Activated CD4-positive, alpha-beta memory T cell treated with anti-CD3 and anti-CD28 coated beads for 36 hours (primary cell): ENCODE data around the gene MYO1E. TPM values are rescaled to one million over a fixed set of nuclear protein-coding genes. Genes with fewer than 3 reads are reported as not detected.

Experiments used
- CTCF ChIA-PET: fragments of 350-600 bp; sonication (Branson Sonifier 250); formaldehyde crosslinking; loops from one replicate; lab custom pipeline; 2021; ENCODE audit warnings: antibody characterized with exemption, inconsistent platforms; lab: Charles Lee
- POLR2A ChIA-PET: fragments of 350-600 bp; sonication (Branson Sonifier 250); formaldehyde crosslinking; loops from one replicate; lab custom pipeline; 2021; ENCODE audit warnings: antibody characterized with exemption; lab: Charles Lee
- DNase-seq: peaks from one replicate; pipeline ENCODE4 v3.0.0-alpha.2; 2020
- H3K27ac Mint-ChIP-seq: one replicate; pipeline ENCODE4 v1.8.0; 2021; ENCODE audit warnings: mixed read lengths
- H3K27me3 Mint-ChIP-seq: one replicate; pipeline ENCODE4 v1.8.0; 2021; ENCODE audit warnings: mixed read lengths
- H3K36me3 Mint-ChIP-seq: one replicate; pipeline ENCODE4 v1.8.0; 2021; ENCODE audit warnings: mixed read lengths
- H3K4me1 Mint-ChIP-seq: one replicate; pipeline ENCODE4 v1.8.0; 2021; ENCODE audit warnings: low read depth, mixed read lengths
- H3K4me3 Mint-ChIP-seq: one replicate; pipeline ENCODE4 v1.8.0; 2021; ENCODE audit warnings: mild to moderate bottlenecking, mixed read lengths
- H3K9me3 Mint-ChIP-seq: one replicate; pipeline ENCODE4 v1.8.0; 2021; ENCODE audit warnings: mixed read lengths
- intact Hi-C: fragments of 100-400 bp; cut with micrococcal nuclease; formaldehyde crosslinking; loops from one replicate; pipeline ENCODE4 v1.15.1; 2023
- total RNA-seq, 2 experiments: library from RNA; stranded (reverse); gene quantifications; one replicate each; pipeline ENCODE4 v1.2.3, GENCODE V29; 2021

The MYO1E gene
- total RNA-seq, 2 experiments from 2014 or later = 5.1 to 5.8 TPM

GRCh38 chr15:59327942-59328341 lies 44.7 kb downstream of the MYO1E start:
- H3K9me3 Mint-ChIP-seq = no peaks in the 10 kb centered on the region
- intact Hi-C loops = no loop called here
- POLR2A ChIA-PET = no interaction called here
- no peaks in the 10 kb centered on the region for H3K4me1 Mint-ChIP-seq
- H3K4me3 Mint-ChIP-seq = no peak overlapping the region
- H3K36me3 Mint-ChIP-seq = no peaks in the 10 kb centered on the region
- CTCF ChIA-PET = no interaction called here
- peaks cover 2% of the 10 kb centered on the region for H3K27me3 Mint-ChIP-seq
- no peak for DNase-seq
- no peak overlapping the region for H3K27ac Mint-ChIP-seq

- H3K4me1 Mint-ChIP-seq = peaks cover 4% of the 10 kb centered on the region
- H3K27ac Mint-ChIP-seq = no peak overlapping the region
- no peaks in the 10 kb centered on the region for H3K9me3 Mint-ChIP-seq
- CTCF ChIA-PET = no interaction called here
- intact Hi-C loops = no loop called here
- H3K27me3 Mint-ChIP-seq = peaks cover 2% of the 10 kb centered on the region
- no peak for DNase-seq
- no peak overlapping the region for H3K4me3 Mint-ChIP-seq
- POLR2A ChIA-PET = no interaction called here
- no peaks in the 10 kb centered on the region for H3K36me3 Mint-ChIP-seq
Observed at GRCh38 chr15:59326856-59327255, 45.8 kb downstream of the MYO1E start.

GRCh38 chr15:59322056-59322759 lies 50.5 kb downstream of the MYO1E start:
- ChIA-PET POLR2A (no interaction called here), CTCF (no interaction called here)
- H3K4me3 Mint-ChIP-seq = no peak overlapping the region

GRCh38 chr15:59321000-59321689 lies 51.5 kb downstream of the MYO1E start:
- H3K27ac Mint-ChIP-seq = no peak overlapping the region

More at GRCh38 chr15:59322056-59322759, 50.5 kb downstream of the MYO1E start:
- no peak for DNase-seq
- Mint-ChIP-seq H3K27ac (no peak overlapping the region), H3K4me1 (peaks cover 8% of the 10 kb centered on the region), H3K27me3 (peaks cover 7% of the 10 kb centered on the region), H3K36me3 (no peaks in the 10 kb centered on the region), H3K9me3 (peaks cover 7% of the 10 kb centered on the region)
- intact Hi-C loops = no loop called here

GRCh38 chr15:59317211-59317610 lies 55.5 kb downstream of the MYO1E start:
- POLR2A ChIA-PET = no interaction called here

More at GRCh38 chr15:59321000-59321689, 51.5 kb downstream of the MYO1E start:
- Mint-ChIP-seq H3K4me1 (peaks cover 8% of the 10 kb centered on the region), H3K27me3 (peaks cover 8% of the 10 kb centered on the region), H3K36me3 (no peaks in the 10 kb centered on the region), H3K9me3 (peaks cover 7% of the 10 kb centered on the region), H3K4me3 (no peak overlapping the region)
- CTCF ChIA-PET = no interaction called here
- POLR2A ChIA-PET = no interaction called here
- intact Hi-C loops = no loop called here
- DNase-seq = no peak

GRCh38 chr15:59315914-59316451 lies 56.7 kb downstream of the MYO1E start:
- H3K4me1 Mint-ChIP-seq = no peaks in the 10 kb centered on the region
- peaks cover 4% of the 10 kb centered on the region for H3K27me3 Mint-ChIP-seq
- H3K27ac Mint-ChIP-seq = no peak overlapping the region
- ChIA-PET CTCF (interaction anchor here (1.3 kb wide), 1 partner anchor 70 kb away, joined by 3 read pairs; no protein-coding TSS in a partner anchor), POLR2A (no interaction called here)
- DNase-seq = no peak
- intact Hi-C loops = no loop called here
- no peaks in the 10 kb centered on the region for H3K36me3 Mint-ChIP-seq
- peaks cover 3% of the 10 kb centered on the region for H3K9me3 Mint-ChIP-seq
- no peak overlapping the region for H3K4me3 Mint-ChIP-seq

More at GRCh38 chr15:59317211-59317610, 55.5 kb downstream of the MYO1E start:
- CTCF ChIA-PET = no interaction called here
- Mint-ChIP-seq H3K27ac (no peak overlapping the region), H3K4me3 (no peak overlapping the region), H3K36me3 (no peaks in the 10 kb centered on the region), H3K9me3 (peaks cover 7% of the 10 kb centered on the region), H3K4me1 (peaks cover 5% of the 10 kb centered on the region), H3K27me3 (peaks cover 6% of the 10 kb centered on the region)
- intact Hi-C loops = no loop called here
- no peak for DNase-seq

GRCh38 chr15:59313641-59314332 lies 58.9 kb downstream of the MYO1E start:
- Mint-ChIP-seq H3K36me3 (no peaks in the 10 kb centered on the region), H3K27ac (no peak overlapping the region), H3K27me3 (peaks cover 3% of the 10 kb centered on the region), H3K4me1 (no peaks in the 10 kb centered on the region), H3K9me3 (no peaks in the 10 kb centered on the region), H3K4me3 (no peak overlapping the region)
- intact Hi-C loops = no loop called here
- POLR2A ChIA-PET = interaction anchor here (0.6 to 1.5 kb wide), 2 partner anchors 27 to 70 kb away, joined by 3 read pairs; no protein-coding TSS in a partner anchor
- CTCF ChIA-PET = no interaction called here
- no peak for DNase-seq

- Mint-ChIP-seq H3K36me3 (no peaks in the 10 kb centered on the region), H3K4me3 (no peak overlapping the region), H3K27me3 (peaks cover 3% of the 10 kb centered on the region), H3K4me1 (no peaks in the 10 kb centered on the region), H3K9me3 (no peaks in the 10 kb centered on the region), H3K27ac (no peak overlapping the region)
- ChIA-PET CTCF (no interaction called here), POLR2A (no interaction called here)
- intact Hi-C loops = no loop called here
- no peak for DNase-seq
Observed at GRCh38 chr15:59312205-59312604, 60.5 kb downstream of the MYO1E start.

GRCh38 chr15:59311195-59311594 lies 61.5 kb downstream of the MYO1E start:
- intact Hi-C loops = no loop called here
- Mint-ChIP-seq H3K27me3 (peaks cover 3% of the 10 kb centered on the region), H3K36me3 (no peaks in the 10 kb centered on the region), H3K4me3 (no peak overlapping the region), H3K27ac (no peak overlapping the region), H3K4me1 (no peaks in the 10 kb centered on the region), H3K9me3 (no peaks in the 10 kb centered on the region)
- CTCF ChIA-PET = no interaction called here
- POLR2A ChIA-PET = no interaction called here
- DNase-seq = no peak

- intact Hi-C loops = no loop called here
Observed at GRCh38 chr15:59309405-59309804, 63.3 kb downstream of the MYO1E start.

GRCh38 chr15:59307165-59307537 lies 65.5 kb downstream of the MYO1E start:
- Mint-ChIP-seq H3K9me3 (no peaks in the 10 kb centered on the region), H3K27ac (no peak overlapping the region), H3K4me1 (peaks cover 4% of the 10 kb centered on the region), H3K36me3 (no peaks in the 10 kb centered on the region), H3K4me3 (no peak overlapping the region), H3K27me3 (peaks cover 9% of the 10 kb centered on the region)
- intact Hi-C loops = no loop called here
- DNase-seq = no peak
- POLR2A ChIA-PET = no interaction called here
- CTCF ChIA-PET = no interaction called here

More at GRCh38 chr15:59309405-59309804, 63.3 kb downstream of the MYO1E start:
- no peaks in the 10 kb centered on the region for H3K36me3 Mint-ChIP-seq
- ChIA-PET POLR2A (no interaction called here), CTCF (no interaction called here)
- H3K27me3 Mint-ChIP-seq = peaks cover 7% of the 10 kb centered on the region
- no peak overlapping the region for H3K4me3 Mint-ChIP-seq
- H3K4me1 Mint-ChIP-seq = peaks cover 4% of the 10 kb centered on the region
- H3K9me3 Mint-ChIP-seq = no peaks in the 10 kb centered on the region
- no peak overlapping the region for H3K27ac Mint-ChIP-seq
- no peak for DNase-seq

- CTCF ChIA-PET = no interaction called here
- H3K27me3 Mint-ChIP-seq = peaks cover 9% of the 10 kb centered on the region
- intact Hi-C loops = no loop called here
Observed at GRCh38 chr15:59306520-59307164, 66.0 kb downstream of the MYO1E start.

More at GRCh38 chr15:59306520-59307164, 66.0 kb downstream of the MYO1E start:
- POLR2A ChIA-PET = no interaction called here
- Mint-ChIP-seq H3K36me3 (no peaks in the 10 kb centered on the region), H3K27ac (no peak overlapping the region), H3K9me3 (no peaks in the 10 kb centered on the region), H3K4me1 (peaks cover 4% of the 10 kb centered on the region), H3K4me3 (no peak overlapping the region)
- no peak for DNase-seq
